DOHH2 (cell line): ENCODE data around the gene SYNGAP1.

Source experiments
- H3F3A ChIP-seq: fragments of 200-600 bp; sonication (generic), shearing (Covaris generic); 2 replicates; pipeline ENCODE4 v1.6.0; 2016; ENCODE audit warnings: antibody characterized with exemption, mild to moderate bottlenecking; ENCODE audit not compliant: control insufficient read depth, insufficient read depth
- H3K27ac ChIP-seq: fragments of 200-600 bp; sonication (generic); 2 replicates; pipeline ENCODE4 v1.5.1; 2014; ENCODE audit warnings: low read depth, mild to moderate bottlenecking, low read length, moderate library complexity
- H3K27me3 ChIP-seq: fragments of 200-600 bp; sonication (generic); 2 replicates; pipeline ENCODE4 v1.6.1; 2014; ENCODE audit warnings: mild to moderate bottlenecking, low read length, mixed read lengths; ENCODE audit not compliant: control insufficient read depth
- H3K36me3 ChIP-seq: fragments of 200-600 bp; sonication (generic); 2 replicates; pipeline ENCODE4 v1.6.1; 2014; ENCODE audit warnings: mild to moderate bottlenecking, low read length, moderate library complexity, mixed read lengths; ENCODE audit not compliant: control insufficient read depth
- H3K4me1 ChIP-seq: fragments of 200-600 bp; sonication (generic); 2 replicates; pipeline ENCODE4 v1.6.1; 2014; ENCODE audit warnings: mild to moderate bottlenecking, low read length, mixed read lengths; ENCODE audit not compliant: control insufficient read depth
- H3K4me2 ChIP-seq: fragments of 200-600 bp; sonication (generic); 2 replicates; pipeline ENCODE4 v1.6.0; 2014; ENCODE audit warnings: mild to moderate bottlenecking, low read length, moderate library complexity
- H3K4me3 ChIP-seq: fragments of 200-600 bp; sonication (generic); 2 replicates; pipeline ENCODE4 v1.5.1; 2014; ENCODE audit warnings: mild to moderate bottlenecking, low read length, mixed read lengths
- H3K79me2 ChIP-seq: fragments of 200-600 bp; sonication (generic); 2 replicates; pipeline ENCODE4 v1.6.1; 2014; ENCODE audit warnings: mild to moderate bottlenecking, low read length, mixed read lengths; ENCODE audit not compliant: control insufficient read depth
- H3K9me2 ChIP-seq: fragments of 200-600 bp; sonication (generic); replicated peaks from 2 replicates; pipeline ENCODE4 v1.6.1; 2014; ENCODE audit warnings: mild to moderate bottlenecking, low read length, mixed read lengths; ENCODE audit not compliant: control insufficient read depth
- H3K9me3 ChIP-seq: fragments of 200-600 bp; sonication (generic); 2 replicates; pipeline ENCODE4 v1.6.1; 2014; ENCODE audit warnings: antibody characterized with exemption, low read length, mixed read lengths; ENCODE audit not compliant: control insufficient read depth, insufficient read depth
- H4K20me1 ChIP-seq: fragments of 200-600 bp; sonication (generic); 2 replicates; pipeline ENCODE4 v1.6.0; 2014; ENCODE audit warnings: low read depth, mild to moderate bottlenecking, antibody characterized with exemption, low read length, moderate library complexity; ENCODE audit not compliant: control insufficient read depth, insufficient read depth
- CTCF ChIP-seq: fragments of 200-600 bp; sonication (generic); IDR thresholded peaks from one replicate; pipeline ENCODE4 v1.5.1; 2014; ENCODE audit warnings: antibody characterized with exemption, mild to moderate bottlenecking, low read depth, low read length; ENCODE audit not compliant: poor library complexity, severe bottlenecking
- EZH2phosphoT487 ChIP-seq: fragments of 200-600 bp; sonication (generic); IDR thresholded peaks from 2 replicates; pipeline ENCODE4 v1.6.1; 2017; ENCODE audit warnings: borderline replicate concordance, mild to moderate bottlenecking, antibody characterized with exemption, low read length, moderate library complexity, mixed read lengths

SYNGAP1 gene

DNA sequence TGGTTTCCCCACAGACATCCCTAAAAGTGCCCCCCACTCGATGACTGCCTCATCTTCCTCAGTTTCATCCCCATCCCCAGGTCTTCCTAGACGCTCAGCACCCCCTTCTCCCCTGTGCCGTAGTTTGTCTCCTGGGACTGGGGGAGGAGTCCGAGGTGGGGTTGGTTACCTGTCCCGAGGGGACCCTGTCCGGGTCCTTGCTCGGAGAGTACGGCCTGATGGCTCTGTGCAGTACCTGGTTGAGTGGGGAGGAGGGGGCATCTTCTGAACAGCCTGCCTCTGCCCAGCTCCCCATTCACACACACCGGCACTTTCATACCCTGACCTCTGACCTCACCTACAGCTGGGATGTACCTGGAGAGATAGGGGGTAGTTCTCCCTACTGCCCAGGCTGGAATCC, 4.0 kb upstream of the SYNGAP1 start:
- no peaks in the 10 kb centered on the region for H3K27me3 ChIP-seq
- H3K4me2 ChIP-seq, result peak overlapping the region; percentile 96
- H3K9me2 ChIP-seq, result no peaks in the 10 kb centered on the region
- no peaks in the 10 kb centered on the region for H3K9me3 ChIP-seq
- H3F3A ChIP-seq, result peaks cover 13% of the 10 kb centered on the region
- H3K27ac ChIP-seq, result peak overlapping the region; percentile 66; the same call in 1 of the 2 replicates
- peaks cover 42% of the 10 kb centered on the region for H3K36me3 ChIP-seq
- TF ChIP-seq CTCF (no peak), EZH2phosphoT487 (no peak)
- H3K4me1 ChIP-seq, result peaks cover 58% of the 10 kb centered on the region
- no peaks in the 10 kb centered on the region; the same call in 1 of the 2 replicates for H4K20me1 ChIP-seq
- peaks cover 34% of the 10 kb centered on the region for H3K79me2 ChIP-seq
- H3K4me3 ChIP-seq, result peak overlapping the region; percentile 87

DNA sequence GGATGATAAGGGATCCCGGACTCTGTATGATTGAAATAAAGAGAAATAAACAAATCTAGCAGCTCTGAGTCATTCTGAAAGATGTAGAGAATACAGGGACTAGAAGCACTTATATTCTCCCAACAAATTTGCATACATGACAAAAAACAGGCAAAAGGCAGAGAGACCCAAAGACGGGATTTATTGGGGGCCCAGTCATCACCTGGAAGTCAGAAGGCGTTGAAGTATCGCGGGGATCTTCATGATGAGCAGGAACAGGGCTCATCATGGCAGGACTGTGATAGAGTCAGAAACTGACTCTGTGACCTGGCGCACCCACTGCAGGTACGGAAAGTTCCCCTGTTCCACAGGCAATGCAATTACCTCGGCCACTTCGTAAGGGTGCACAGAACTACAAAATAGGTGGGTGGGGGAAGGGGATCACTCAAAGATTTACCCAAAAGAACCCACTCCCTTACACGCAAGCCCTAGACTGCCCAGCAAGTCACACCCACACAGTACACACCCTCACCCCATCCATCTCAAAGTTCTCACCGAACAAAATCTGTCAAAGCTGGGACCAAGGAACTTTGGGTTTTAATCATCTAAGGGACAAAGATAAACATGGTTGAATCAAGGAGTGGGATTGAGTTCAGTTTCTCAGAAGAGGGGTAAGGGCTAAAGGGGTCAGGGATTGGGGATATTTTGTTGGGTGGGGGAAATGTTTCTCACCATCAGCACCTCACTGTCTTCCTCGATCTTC, 3.3 kb upstream of the SYNGAP1 start:
- Histone ChIP-seq H3K4me3 (peak overlapping the region; percentile 87), H3K36me3 (peaks cover 42% of the 10 kb centered on the region), H3K79me2 (peaks cover 30% of the 10 kb centered on the region), H3F3A (peaks cover 13% of the 10 kb centered on the region), H3K9me2 (no peaks in the 10 kb centered on the region), H3K27ac (peak overlapping the region; percentile 66; the same call in 1 of the 2 replicates), H3K4me2 (peak overlapping the region; percentile 96), H3K4me1 (peaks cover 54% of the 10 kb centered on the region), H4K20me1 (no peaks in the 10 kb centered on the region; the same call in 1 of the 2 replicates), H3K9me3 (no peaks in the 10 kb centered on the region), H3K27me3 (peaks cover 2% of the 10 kb centered on the region; the same call in 1 of the 2 replicates)
- no peak for TF ChIP-seq CTCF
- no peak for TF ChIP-seq EZH2phosphoT487

DNA sequence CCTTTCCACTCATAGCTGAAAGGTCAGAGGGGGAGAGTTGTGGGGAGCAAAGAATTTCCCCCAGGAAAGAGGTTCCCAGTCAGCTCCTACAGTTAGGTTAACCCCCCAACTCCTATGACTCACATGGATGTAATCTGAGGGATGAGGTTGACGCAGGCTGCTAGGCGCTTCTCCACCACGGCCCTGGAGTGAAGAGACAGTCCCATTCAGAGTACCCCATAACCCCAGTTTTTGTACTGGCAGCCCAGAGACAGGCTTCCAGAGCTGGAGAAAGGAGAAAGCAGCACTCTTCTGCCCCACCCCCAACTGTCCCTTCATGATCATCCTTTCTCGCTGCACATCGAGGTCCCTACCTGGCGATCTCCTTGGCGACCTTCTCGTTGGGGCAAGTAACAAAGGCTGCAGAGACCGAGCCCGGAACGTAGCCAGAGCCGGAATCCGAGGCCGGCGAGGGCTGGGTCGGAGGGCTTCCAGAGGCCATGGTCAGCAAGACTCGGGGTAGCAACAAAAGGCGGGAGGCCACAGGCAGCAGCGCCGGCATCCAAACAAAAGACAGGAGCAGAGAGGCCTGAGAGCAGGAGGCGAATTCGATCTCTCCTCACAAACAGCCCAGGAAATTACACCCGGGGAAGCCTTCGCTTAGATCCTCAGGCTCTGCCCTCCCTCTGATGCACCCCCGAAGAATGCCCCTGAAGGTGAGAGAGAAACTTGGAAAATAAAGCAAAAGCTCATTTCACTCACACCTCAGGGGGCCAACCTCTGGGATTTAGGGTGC, 2.5 kb upstream of the SYNGAP1 start:
- H3F3A ChIP-seq, result peaks cover 17% of the 10 kb centered on the region
- H3K4me1 ChIP-seq, result peaks cover 51% of the 10 kb centered on the region
- no peaks in the 10 kb centered on the region for H3K9me2 ChIP-seq
- peak overlapping the region; percentile 66 for H3K27ac ChIP-seq
- peak overlapping the region; percentile 96 for H3K4me2 ChIP-seq
- H4K20me1 ChIP-seq, result no peaks in the 10 kb centered on the region; the same call in 1 of the 2 replicates
- TF ChIP-seq EZH2phosphoT487, result no peak
- TF ChIP-seq CTCF, result no peak
- H3K4me3 ChIP-seq, result peak overlapping the region; percentile 87
- peaks cover 41% of the 10 kb centered on the region for H3K36me3 ChIP-seq
- H3K79me2 ChIP-seq, result peaks cover 30% of the 10 kb centered on the region
- no peaks in the 10 kb centered on the region for H3K9me3 ChIP-seq
- peaks cover 2% of the 10 kb centered on the region; the same call in 1 of the 2 replicates for H3K27me3 ChIP-seq
